WTC11 (cell line): Measurements from ENCODE around the gene SUSD1. TPM values are rescaled to one million over a fixed set of nuclear protein-coding genes. Genes with fewer than 3 reads are reported as not detected.

ENCODE experiments used
- ATAC-seq: fragments of 200-7000 bp; cut with Tn5 transposase; 2 replicates; pipeline ENCODE4 v1.10.0; 2021; ENCODE audit warnings: mild to moderate bottlenecking, moderate library complexity
- CTCF ChIA-PET: fragments of 300-600 bp; sonication (Branson Sonifier 250); formaldehyde crosslinking; loops from one replicate; lab custom pipeline; 2021; ENCODE audit warnings: antibody characterized with exemption; lab: Charles Lee
- POLR2A ChIA-PET: fragments of 350-600 bp; sonication (Branson Sonifier 250); formaldehyde crosslinking; loops from one replicate; lab custom pipeline; 2021; ENCODE audit warnings: antibody characterized with exemption; lab: Charles Lee
- DNase-seq: peaks from one replicate; pipeline ENCODE4 v3.0.0; 2021; ENCODE audit warnings: low spot score
- H3K27ac Mint-ChIP-seq: 2 replicates; pipeline ENCODE4 v1.8.0; 2021; ENCODE audit warnings: mixed read lengths
- H3K27me3 Mint-ChIP-seq: 2 replicates; pipeline ENCODE4 v1.8.0; 2021; ENCODE audit warnings: low read depth, mild to moderate bottlenecking, moderate library complexity, mixed read lengths
- H3K36me3 Mint-ChIP-seq: 2 replicates; pipeline ENCODE4 v1.8.0; 2021; ENCODE audit warnings: mixed read lengths
- H3K4me1 Mint-ChIP-seq: 2 replicates; pipeline ENCODE4 v1.8.0; 2022; ENCODE audit warnings: mixed read lengths
- H3K4me3 Mint-ChIP-seq: 2 replicates; pipeline ENCODE4 v1.8.0; 2021; ENCODE audit warnings: mild to moderate bottlenecking, moderate library complexity, mixed read lengths
- H3K9me3 Mint-ChIP-seq: 2 replicates; pipeline ENCODE4 v1.8.0; 2021; ENCODE audit warnings: mixed read lengths
- ATF6 ChIP-seq: sonication (generic); formaldehyde crosslinking; IDR thresholded peaks from 2 replicates; pipeline ENCODE4 v1.8.1; 2023; ENCODE audit warnings: mild to moderate bottlenecking, missing genetic modification reagents
- CBFB ChIP-seq: sonication (generic); formaldehyde crosslinking; IDR thresholded peaks from 2 replicates; pipeline ENCODE4 v1.8.1; 2022; ENCODE audit warnings: mild to moderate bottlenecking, low read depth, missing genetic modification reagents
- CTCF ChIP-seq: fragments of 200-600 bp; IDR thresholded peaks from 2 replicates; pipeline ENCODE4 v1.8.0; 2022; ENCODE audit warnings: antibody characterized with exemption
- EMX1 ChIP-seq: fragments of 250-450 bp; sonication (Bioruptor Pico); IDR thresholded peaks from 2 replicates; pipeline ENCODE4 v1.8.0; 2021; ENCODE audit warnings: mild to moderate bottlenecking
- ERG ChIP-seq: fragments of 250-450 bp; sonication (Bioruptor Pico); IDR thresholded peaks from 2 replicates; pipeline ENCODE4 v1.8.0; 2021; ENCODE audit warnings: mild to moderate bottlenecking
- ESRRA ChIP-seq: sonication (generic); formaldehyde crosslinking; IDR thresholded peaks from 2 replicates; pipeline ENCODE4 v1.8.1; 2022; ENCODE audit warnings: mild to moderate bottlenecking, missing genetic modification reagents, borderline replicate concordance
- GABPB1 ChIP-seq: sonication (generic); formaldehyde crosslinking; IDR thresholded peaks from 2 replicates; pipeline ENCODE4 v1.8.1; 2023; ENCODE audit warnings: mild to moderate bottlenecking, missing genetic modification reagents
- JUN ChIP-seq: sonication (generic); formaldehyde crosslinking; IDR thresholded peaks from 2 replicates; pipeline ENCODE4 v1.8.0; 2023; ENCODE audit warnings: mild to moderate bottlenecking, missing genetic modification reagents
- KAT7 ChIP-seq: sonication (generic); formaldehyde crosslinking; IDR thresholded peaks from 2 replicates; pipeline ENCODE4 v1.8.1; 2023; ENCODE audit warnings: missing genetic modification reagents, mild to moderate bottlenecking, borderline replicate concordance
- MXD4 ChIP-seq: fragments of 250-450 bp; sonication (Bioruptor Pico); IDR thresholded peaks from 2 replicates; pipeline ENCODE4 v1.8.0; 2021; ENCODE audit warnings: mild to moderate bottlenecking, moderate library complexity, borderline replicate concordance
- NFATC4 ChIP-seq: fragments of 250-450 bp; sonication (Bioruptor Pico); IDR thresholded peaks from 2 replicates; pipeline ENCODE4 v1.9.0; 2021; ENCODE audit warnings: mild to moderate bottlenecking
- SMAD4 ChIP-seq: sonication (generic); formaldehyde crosslinking; IDR thresholded peaks from 2 replicates; pipeline ENCODE4 v1.8.0; 2022; ENCODE audit warnings: mild to moderate bottlenecking, missing genetic modification reagents
- STAT6 ChIP-seq: sonication (generic); formaldehyde crosslinking; conservative IDR thresholded peaks from 2 replicates; pipeline ENCODE4 v1.8.1; 2023; ENCODE audit warnings: mild to moderate bottlenecking, low read depth, missing genetic modification reagents, moderate library complexity
- TEAD4 ChIP-seq: sonication (generic); formaldehyde crosslinking; IDR thresholded peaks from 2 replicates; pipeline ENCODE4 v1.8.0; 2022; ENCODE audit warnings: mild to moderate bottlenecking, missing genetic modification reagents
- USF2 ChIP-seq: sonication (generic); formaldehyde crosslinking; IDR thresholded peaks from 2 replicates; pipeline ENCODE4 v1.8.1; 2023; ENCODE audit warnings: mild to moderate bottlenecking, missing genetic modification reagents, moderate library complexity
- ZMAT4 ChIP-seq: fragments of 250-450 bp; sonication (Bioruptor Pico); IDR thresholded peaks from 2 replicates; pipeline ENCODE4 v1.9.0; 2021; ENCODE audit warnings: mild to moderate bottlenecking
- ZNF232 ChIP-seq: sonication (generic); formaldehyde crosslinking; IDR thresholded peaks from 2 replicates; pipeline ENCODE4 v1.8.0; 2022; ENCODE audit warnings: mild to moderate bottlenecking, missing genetic modification reagents
- ZNF281 ChIP-seq: sonication (generic); formaldehyde crosslinking; IDR thresholded peaks from 2 replicates; pipeline ENCODE4 v1.8.0; 2023; ENCODE audit warnings: mild to moderate bottlenecking, missing genetic modification reagents
- ZNF396 ChIP-seq: fragments of 250-450 bp; sonication (Bioruptor Pico); IDR thresholded peaks from 2 replicates; pipeline ENCODE4 v1.8.0; 2021; ENCODE audit warnings: mild to moderate bottlenecking, moderate library complexity, borderline replicate concordance
- ZNF512 ChIP-seq: sonication (generic); formaldehyde crosslinking; IDR thresholded peaks from 2 replicates; pipeline ENCODE4 v1.8.1; 2022; ENCODE audit warnings: missing genetic modification reagents, borderline replicate concordance
- total RNA-seq: library from RNA; stranded (reverse); gene quantifications from 3 replicates; pipeline ENCODE4 v1.2.3, GENCODE V29; 2021

The SUSD1 gene
- total RNA-seq, 1 experiment from 2014 or later = 5.1 TPM

- TF ChIP-seq ZNF232 (CRISPR knock-in tag) (no peak), JUN (CRISPR knock-in tag) (no peak), KAT7 (CRISPR knock-in tag) (no peak), EMX1 (no peak)
- TF ChIP-seq, all 79 proteins: peak for 0
Observed at GRCh38 chr9:112186695-112187094, 11.6 kb upstream of the SUSD1 start (continued).

- Mint-ChIP-seq H3K4me1 (peaks cover 24% of the 10 kb centered on the region), H3K9me3 (peaks cover 14% of the 10 kb centered on the region), H3K27ac (no peak overlapping the region), H3K36me3 (peaks cover 12% of the 10 kb centered on the region), H3K4me3 (no peak overlapping the region), H3K27me3 (no peaks in the 10 kb centered on the region; the same call in 1 of the 2 replicates)
- DNase-seq (no peak), ATAC-seq (no peak)
- POLR2A ChIA-PET = no interaction called here
- CTCF ChIA-PET = no interaction called here
- TF ChIP-seq ZNF232 (CRISPR knock-in tag) = no peak
- TF ChIP-seq CBFB (CRISPR knock-in tag) = no peak
- no peak for TF ChIP-seq TEAD4
Observed at GRCh38 chr9:112184946-112185345, 9.8 kb upstream of the SUSD1 start.

- POLR2A ChIA-PET = no interaction called here
- no peak for TF ChIP-seq ESRRA (CRISPR knock-in tag)
- no peak for TF ChIP-seq NFATC4 (CRISPR knock-in tag)
- no peak for TF ChIP-seq GABPB1
- TF ChIP-seq ZNF281 (CRISPR knock-in tag) = no peak
- TF ChIP-seq USF2 (CRISPR knock-in tag) = no peak
- TF ChIP-seq CTCF = no peak
- TF ChIP-seq ATF6 (CRISPR knock-in tag) = no peak
- TF ChIP-seq MXD4 = no peak
- no peak for TF ChIP-seq SMAD4
- TF ChIP-seq ZNF512 (CRISPR knock-in tag) = no peak
- no peak for TF ChIP-seq STAT6 (CRISPR knock-in tag)
- TF ChIP-seq ERG (CRISPR knock-in tag) = no peak
- TF ChIP-seq ZNF396 (CRISPR knock-in tag) = no peak
- no peak for TF ChIP-seq ZMAT4 (CRISPR knock-in tag)
Observed at GRCh38 chr9:112184221-112184620, 9.1 kb upstream of the SUSD1 start.

More at GRCh38 chr9:112184221-112184620, 9.1 kb upstream of the SUSD1 start:
- no peak overlapping the region for H3K27ac Mint-ChIP-seq
- ATAC-seq (no peak), DNase-seq (no peak)
- no peak overlapping the region for H3K4me3 Mint-ChIP-seq
- CTCF ChIA-PET = interaction anchor here (1.0 kb wide), 1 partner anchor 71 kb away, joined by 3 read pairs; no protein-coding TSS in a partner anchor
- H3K36me3 Mint-ChIP-seq = peaks cover 12% of the 10 kb centered on the region
- peaks cover 14% of the 10 kb centered on the region for H3K9me3 Mint-ChIP-seq
- no peaks in the 10 kb centered on the region; the same call in 1 of the 2 replicates for H3K27me3 Mint-ChIP-seq
- peaks cover 23% of the 10 kb centered on the region for H3K4me1 Mint-ChIP-seq
